Airway epithelial cell (primary cell): ENCODE data around the gene GINS2. TPM values are rescaled to one million over a fixed set of nuclear protein-coding genes. Genes with fewer than 3 reads are reported as not detected.

Experiments
- total RNA-seq: library from RNA; depleted of rRNA; stranded (reverse); fragments of >200 nt; gene quantifications from 2 replicates; pipeline ENCODE4 v1.2.3, GENCODE V29; 2015

The GINS2 gene
- 22.4 and 25.1 TPM in 2 replicates for total RNA-seq

GRCh38 chr16:85688586-85689284, at the start of gene GINS2:
TSS of gene GINS2 (minus strand) at chr16:85688954. CDS start at chr16:85688898, 56 bp downstream.

Other genes with a start within 250 kb of the GINS2 start
- gene GSE1, start 75.6 kb downstream of the GINS2 start, total RNA-seq: 14.2 and 21.1 TPM in 2 replicates
- 62.1 and 68.8 TPM in 2 replicates for gene C16orf74, start 62.1 kb upstream of the GINS2 start, total RNA-seq
- 42.9 and 56.0 TPM in 2 replicates for gene EMC8, start 110.6 kb upstream of the GINS2 start, total RNA-seq
- gene COX4I1, start 110.7 kb upstream of the GINS2 start, total RNA-seq: 605 and 677 TPM in 2 replicates
- gene IRF8, start 210.2 kb upstream of the GINS2 start, total RNA-seq: not detected in 2 replicates